CD1c-positive myeloid dendritic cell (primary cell): ENCODE results near the gene PRDX1.
"Not testable (repeated sequence)": the region's sequence is repeated elsewhere in the genome, so short reads cannot be mapped to it uniquely, and the experiment has no call there.

ENCODE experiments used
- DNase-seq: peaks from one replicate; pipeline ENCODE4 v3.0.0-alpha.2; 2016; ENCODE audit errors: extremely low spot score

PRDX1 gene

GRCh38 chr1:45503462-45504360 lies 18.0 kb downstream of the PRDX1 start:
- DNase-seq: no peak

- no peak for DNase-seq
Observed at GRCh38 chr1:45501505-45501859, 20.2 kb downstream of the PRDX1 start.

DNA sequence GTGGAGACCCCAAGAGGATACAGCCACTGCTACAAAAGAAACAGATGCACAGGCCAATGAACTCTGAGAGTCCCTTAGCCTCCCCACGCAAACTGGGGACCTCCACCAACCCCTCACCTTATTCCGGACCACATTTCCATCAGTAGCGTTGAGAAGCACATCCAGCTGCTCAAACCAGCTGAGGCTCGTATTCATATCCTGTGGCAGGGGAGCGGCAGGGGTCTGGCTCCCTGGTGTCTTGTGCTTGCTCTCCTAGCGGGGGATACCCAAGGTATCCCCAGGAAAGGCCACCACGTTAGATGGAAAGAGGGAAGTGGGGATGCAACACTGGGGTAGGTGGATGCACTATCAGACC lies 22.3 kb downstream of the PRDX1 start:
- DNase-seq: no peak

DNA sequence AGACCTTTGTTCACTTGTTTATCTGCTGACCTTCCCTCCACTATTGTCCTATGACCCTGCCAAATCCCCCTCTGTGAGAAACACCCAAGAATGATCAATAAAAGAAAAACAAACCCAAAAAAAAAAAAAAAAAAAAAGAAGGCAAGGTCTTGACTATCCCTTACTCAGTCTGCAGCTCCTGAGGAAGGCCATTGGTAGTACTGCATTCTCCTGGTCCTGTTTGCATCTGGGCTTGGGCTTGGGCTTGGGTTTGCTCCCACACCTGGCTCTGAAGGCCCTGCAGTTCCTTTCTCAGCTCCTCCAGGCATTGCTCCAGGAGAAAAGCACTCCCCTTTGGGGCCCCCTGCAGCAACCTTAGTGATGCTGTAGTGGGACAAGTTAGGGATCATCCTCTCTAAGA lies 23.4 kb downstream of the PRDX1 start:
- DNase-seq: no peak

DNA sequence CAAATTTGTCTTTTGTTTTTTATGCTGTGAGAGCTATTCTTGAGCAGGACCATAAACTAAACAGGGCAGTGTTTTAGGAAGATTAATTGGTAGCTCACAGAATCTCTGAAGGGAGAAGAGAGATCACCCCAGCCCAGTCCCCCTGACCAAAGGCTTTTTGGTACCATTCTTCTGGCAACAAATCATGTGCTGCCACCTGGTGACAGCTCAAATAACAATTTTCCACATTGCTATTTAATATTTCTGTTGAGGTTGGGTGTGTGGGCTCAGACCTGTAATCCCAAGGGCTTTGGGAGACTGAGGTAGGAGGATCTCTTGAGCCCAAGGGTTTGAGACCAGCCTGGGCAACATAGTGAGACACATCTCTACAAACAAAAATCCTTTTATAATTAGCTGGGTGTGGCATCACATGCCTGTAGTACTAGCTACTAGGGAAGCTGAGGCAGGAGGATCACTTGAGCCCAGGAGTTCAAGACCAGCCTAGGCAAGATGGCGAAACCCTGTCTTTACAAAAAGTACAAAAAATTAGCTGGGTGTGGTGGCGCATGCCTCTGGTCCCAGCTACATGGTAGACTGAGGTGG lies 28.5 kb downstream of the PRDX1 start:
- DNase-seq: peak; percentile 64

GRCh38 chr1:45492691-45493090 lies 29.0 kb downstream of the PRDX1 start:
- no peak for DNase-seq

DNA sequence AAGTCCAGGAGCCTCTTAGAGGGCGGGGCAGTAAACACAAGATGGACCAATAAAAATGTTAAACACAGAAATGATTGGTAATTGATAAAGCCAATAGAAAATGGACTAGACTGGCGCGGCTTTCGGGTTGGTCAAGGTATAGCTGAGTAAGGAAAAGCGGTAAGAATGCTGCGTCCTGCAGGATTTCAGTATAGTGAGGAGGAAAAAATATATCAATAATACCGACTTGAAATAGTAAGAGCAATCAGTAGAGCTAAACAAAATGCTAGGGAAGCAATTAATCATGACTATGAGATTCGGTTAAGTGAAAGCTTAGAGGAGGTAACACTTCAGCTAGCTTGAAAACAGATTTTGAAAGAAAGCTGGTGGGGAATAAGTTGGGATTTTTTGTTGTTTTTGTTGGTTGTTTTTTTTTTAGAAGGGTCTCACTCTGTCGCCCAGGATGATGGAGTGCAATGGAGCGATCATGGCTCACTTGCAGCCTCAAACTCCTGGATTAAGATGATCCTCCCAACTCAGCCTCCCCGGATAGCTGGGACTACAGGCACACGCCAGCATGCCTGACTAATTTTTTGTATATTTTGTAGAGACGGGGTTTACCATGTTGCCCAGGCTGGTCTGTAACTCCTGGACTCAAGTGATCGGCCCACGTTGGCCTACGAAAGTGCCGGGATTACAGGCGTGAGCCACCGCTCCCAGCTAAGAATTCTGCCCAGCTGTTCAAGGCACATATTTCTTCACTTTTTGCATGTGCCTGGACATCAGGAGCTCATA lies 30.0 kb downstream of the PRDX1 start:
- DNase-seq: no peak

DNA sequence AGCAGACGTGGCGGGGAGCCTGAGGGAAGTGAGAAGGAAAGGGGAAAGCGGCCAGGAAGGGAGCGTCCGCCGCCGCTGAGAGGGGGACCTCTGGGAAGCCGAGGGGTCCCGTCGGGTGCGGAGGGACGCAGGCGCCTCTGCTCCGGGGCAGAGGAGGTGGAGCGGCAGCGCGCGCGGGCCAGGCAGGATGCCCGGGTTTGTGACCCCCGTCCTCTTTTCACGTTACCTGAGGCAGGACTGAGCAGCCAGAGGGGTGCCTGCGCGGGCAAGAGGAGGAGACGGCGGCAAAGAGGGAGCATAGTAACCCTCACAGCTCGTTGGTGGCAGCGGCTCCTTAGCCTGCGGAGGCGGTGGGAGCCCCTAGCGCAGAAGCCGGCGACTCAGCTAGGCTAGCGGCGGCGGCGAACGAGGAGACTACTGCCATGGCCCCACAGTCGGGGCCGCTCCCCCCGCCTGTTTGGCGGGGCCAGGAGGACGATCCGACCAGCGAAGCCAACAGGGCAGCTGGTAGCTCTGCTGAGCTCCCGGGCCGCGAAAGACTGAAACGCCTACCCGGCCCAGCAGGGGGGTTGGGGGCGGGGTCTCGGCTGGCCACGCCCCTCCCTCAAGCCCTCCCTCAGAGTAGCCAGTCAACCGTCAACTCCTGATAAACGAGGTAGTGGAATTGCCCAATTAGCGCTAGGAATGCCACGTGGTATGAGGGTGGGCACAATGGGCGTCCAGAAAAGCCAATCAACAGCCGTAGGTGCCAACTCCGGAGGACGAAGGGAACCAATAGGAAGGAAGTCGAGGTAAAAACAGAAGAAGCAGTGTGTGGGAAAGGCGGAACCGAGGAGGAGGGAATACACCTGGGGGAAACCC lies 30.8 kb downstream of the PRDX1 start, which contains the start of gene TESK2:
TESK2 (minus strand) TSS at position 538 of the 861 bp plus-strand sequence. CDS start 33,378 bp downstream, outside the sequence.
- peak; percentile 98 for DNase-seq

DNA sequence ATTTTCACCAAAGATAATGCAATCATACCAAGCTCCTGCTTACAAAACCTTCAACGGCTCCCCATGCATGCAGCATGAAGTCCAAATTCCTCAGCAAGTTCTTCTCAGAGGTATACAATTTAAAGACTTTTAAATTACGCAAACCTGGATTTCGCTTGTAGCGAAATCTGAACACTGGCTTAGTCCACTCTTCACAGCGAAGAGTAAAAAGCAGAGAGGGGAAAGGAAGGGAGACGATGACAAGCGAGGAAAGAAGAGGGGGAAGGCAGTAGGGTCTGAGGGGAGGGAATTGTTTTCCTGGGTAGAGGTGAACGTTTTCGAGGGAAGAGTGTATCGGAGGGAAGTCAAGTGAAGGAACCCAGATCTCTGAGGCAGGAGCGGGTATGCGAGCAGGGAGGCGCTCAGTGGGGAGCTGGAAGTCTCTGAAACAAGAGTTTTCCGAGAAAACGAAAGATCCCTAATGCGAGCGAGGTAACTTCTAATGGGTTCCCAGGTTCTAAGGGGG lies 31.5 kb downstream of the PRDX1 start:
- peak; percentile 13 for DNase-seq

- not testable (repeated sequence) for DNase-seq
Observed at GRCh38 chr1:45489379-45489778, 32.3 kb downstream of the PRDX1 start.

DNA sequence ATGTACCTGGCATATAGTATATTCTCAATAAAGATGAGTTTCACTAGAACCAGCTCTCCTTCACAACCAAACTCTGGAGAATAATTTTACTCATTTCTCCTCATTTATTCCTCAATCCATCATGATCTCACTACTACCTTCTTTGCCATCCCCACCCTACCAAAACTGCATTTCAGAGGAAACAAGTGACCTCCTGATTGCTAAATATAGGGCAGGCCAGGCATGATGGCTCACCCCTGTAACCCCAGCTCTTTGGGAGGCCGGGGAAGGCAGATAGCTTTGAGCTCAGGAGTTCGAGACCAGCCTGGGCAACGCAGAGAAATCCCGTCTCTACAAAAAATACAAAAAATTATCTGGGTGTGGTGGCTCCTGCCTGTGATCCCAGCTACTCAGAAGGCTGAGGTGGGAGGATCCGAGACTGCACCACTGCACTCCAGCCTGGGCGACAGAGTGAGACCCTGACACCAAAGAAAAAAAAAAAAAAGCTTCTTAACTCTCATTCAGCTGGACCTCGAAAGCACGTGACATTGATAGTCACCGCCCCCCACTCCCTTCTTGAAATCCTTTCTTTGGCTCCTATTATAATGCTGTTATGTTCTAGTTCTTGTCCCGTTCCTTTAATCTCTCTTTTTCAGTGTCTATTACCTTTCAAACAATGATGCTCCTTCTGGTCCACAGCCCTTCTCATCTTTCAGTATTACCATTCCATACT lies 32.9 kb downstream of the PRDX1 start:
- no peak for DNase-seq

DNA sequence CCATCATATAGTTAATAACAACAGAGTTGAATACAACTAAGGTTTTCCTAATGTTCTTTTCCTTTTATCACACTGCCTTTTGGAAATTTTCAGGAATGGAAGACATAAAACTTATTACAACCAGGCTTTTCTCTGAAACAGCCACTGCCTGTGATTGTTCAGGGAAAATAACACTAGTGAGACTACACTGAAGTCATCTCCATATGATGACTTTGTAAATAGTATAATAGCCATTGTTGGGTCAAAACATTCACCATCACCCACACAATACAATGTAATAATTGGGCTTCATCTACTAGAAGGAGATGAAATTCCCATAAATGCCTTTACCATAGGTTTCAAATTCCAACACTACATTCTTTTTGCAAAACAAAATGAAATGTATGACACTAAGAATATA lies 35.7 kb downstream of the PRDX1 start:
- DNase-seq: no peak

DNA sequence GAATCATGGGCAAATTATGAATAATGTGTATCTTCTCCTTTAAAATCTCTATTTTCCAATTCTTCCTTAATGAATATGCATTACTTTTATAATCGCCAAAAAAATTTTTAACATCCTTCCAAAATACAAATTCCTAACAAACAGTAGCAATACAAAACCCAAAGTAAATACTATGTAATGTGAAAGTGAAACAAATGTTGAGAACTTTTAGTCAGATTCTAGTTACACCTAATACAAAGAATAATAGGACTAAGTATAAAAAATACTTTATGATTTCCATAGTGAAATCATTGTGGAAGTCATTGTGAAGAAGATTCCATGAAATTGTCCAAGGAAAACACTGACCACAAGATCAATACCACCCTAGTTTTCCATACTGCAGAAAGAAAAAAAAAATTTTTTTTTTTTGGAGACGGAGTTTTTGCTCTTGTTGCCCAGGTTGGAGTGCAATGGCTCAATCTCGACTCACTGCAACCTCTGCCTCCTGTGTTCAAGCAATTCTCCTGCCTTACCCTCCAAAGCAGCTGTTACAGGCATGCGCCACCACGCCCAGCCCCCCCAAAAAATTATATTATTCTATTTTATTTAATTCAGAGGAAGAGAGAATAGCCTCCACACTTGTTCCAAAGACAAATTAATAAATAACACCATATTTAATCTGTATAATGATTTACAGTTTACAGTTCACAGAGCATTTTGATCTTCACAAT lies 42.5 kb downstream of the PRDX1 start:
- DNase-seq: no peak

DNA sequence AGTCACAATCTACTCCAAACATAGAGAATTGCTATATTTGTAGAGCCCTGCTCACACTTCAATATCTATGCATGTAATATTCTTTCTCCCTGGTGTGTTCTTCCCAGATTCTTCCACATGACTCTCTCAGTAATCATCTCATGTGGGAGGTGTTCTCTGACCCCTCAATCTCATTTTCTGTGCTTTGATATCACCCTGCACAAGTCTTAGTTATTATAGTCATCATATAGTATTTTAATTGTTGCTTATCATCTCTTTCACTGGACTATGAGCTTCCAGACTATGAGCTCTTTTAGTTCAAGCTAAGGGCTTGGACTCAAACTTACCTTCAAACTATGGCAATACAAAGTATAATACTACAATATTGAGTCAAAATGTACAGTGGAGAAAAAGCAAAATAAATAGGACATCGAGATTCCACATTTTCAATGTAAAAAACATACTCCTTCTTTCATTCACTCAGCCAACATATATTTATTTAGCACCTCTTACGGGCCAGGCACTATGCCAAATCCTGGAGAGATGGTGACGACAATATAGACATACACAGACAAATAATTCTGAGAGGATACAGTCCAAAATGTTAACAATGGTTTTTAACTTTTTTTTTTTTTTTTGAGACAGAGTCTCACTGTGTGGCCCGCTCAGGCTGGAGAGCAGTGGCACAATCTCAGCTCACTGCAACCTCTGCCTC lies 43.4 kb downstream of the PRDX1 start:
- no peak for DNase-seq

- no peak for DNase-seq
Observed at GRCh38 chr1:45477646-45478045, 44.0 kb downstream of the PRDX1 start.

DNA sequence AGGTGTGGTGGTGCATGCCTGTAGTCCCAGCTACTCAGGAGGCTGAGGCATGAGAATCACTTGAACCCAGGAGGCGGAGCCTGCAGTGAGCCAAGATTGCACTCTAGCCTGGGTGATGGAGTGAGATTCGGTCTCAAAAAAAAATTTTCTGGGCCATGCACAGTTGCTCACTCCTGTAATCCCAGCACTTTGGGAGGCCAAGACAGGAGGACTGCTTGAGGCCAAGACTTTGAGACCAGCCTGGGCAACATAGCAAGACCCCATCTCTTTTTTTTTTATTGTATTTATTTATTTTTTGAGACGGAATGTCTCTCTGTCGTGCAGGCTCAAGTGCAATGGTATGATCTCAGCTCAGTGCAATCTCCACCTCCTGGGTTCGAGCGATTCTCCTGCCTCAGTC lies 47.5 kb downstream of the PRDX1 start:
- DNase-seq: not testable (repeated sequence)

DNA sequence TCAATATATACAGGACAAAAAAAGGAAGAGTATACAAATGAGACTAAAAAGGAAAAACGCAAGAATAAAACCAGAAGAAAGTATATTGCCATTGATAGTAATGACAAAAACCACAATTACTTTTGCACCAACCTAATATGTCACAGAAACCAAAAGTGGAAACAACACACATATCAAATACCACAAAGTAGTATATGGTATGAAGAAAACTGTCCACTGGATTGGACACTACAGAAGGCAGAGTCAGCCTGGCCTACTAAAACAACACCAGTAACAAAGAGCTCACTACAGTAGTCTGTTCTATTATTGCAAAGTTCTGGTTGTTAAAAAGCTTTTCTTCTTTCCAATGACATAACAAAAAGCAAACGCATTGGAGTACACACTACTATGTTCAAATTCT lies 48.4 kb downstream of the PRDX1 start:
- no peak for DNase-seq

DNA sequence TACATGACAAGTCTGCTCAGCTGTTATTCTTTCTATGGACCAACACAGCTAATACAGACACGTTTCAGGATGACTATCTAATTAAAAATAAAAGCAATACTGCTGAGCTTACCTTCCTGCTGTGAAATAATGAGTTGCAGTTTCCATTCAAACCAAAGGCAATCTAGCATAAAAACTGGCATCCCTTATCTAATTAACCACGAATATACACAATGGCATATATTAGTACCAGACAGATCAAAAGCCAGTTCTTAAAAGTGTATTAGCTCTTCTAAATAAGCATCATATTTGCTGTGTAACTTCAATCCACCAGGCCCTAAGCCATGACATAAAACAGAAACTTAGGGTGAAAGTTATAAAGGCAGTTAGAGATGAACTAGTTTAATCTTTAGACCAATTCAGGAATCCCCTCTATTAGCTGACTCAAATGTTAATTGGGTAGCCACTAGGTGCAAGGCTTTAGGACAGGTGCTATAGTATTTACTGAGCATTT lies 51.3 kb downstream of the PRDX1 start:
- no peak for DNase-seq

- DNase-seq: not testable (repeated sequence)
Observed at GRCh38 chr1:45467353-45467752, 54.3 kb downstream of the PRDX1 start.
